SK-N-SH treated with all-trans-retinoic acid at 6 μM for 48 hours (cell line): ENCODE results near the gene AGT.

Source experiments
- ATAC-seq: fragments of 200-7000 bp; cut with Tn5 transposase; 3 replicates; pipeline ENCODE4 v1.9.1; 2020; ENCODE audit warnings: mild to moderate bottlenecking, moderate library complexity
- ARNTL ChIP-seq: fragments of 450-650 bp; formaldehyde crosslinking; IDR thresholded peaks from 2 replicates; pipeline ENCODE4 v1.5.0; 2020; ENCODE audit warnings: low read depth, mild to moderate bottlenecking, moderate library complexity, borderline replicate concordance
- BACH2 ChIP-seq: fragments of 250-450 bp; sonication (Bioruptor Pico); IDR thresholded peaks from 2 replicates; pipeline ENCODE4 v1.9.0; 2021; ENCODE audit warnings: mild to moderate bottlenecking, borderline replicate concordance
- CSDC2 ChIP-seq: fragments of 250-450 bp; sonication (Bioruptor Pico); IDR thresholded peaks from 2 replicates; pipeline ENCODE4 v1.5.0; 2020; ENCODE audit warnings: mild to moderate bottlenecking, moderate library complexity
- ESRRG ChIP-seq: fragments of 250-450 bp; sonication (Bioruptor Pico); IDR thresholded peaks from 2 replicates; pipeline ENCODE4 v1.6.1; 2021; ENCODE audit warnings: mild to moderate bottlenecking
- GLIS3 ChIP-seq: fragments of 250-450 bp; sonication (Bioruptor Pico); IDR thresholded peaks from 2 replicates; pipeline ENCODE4 v1.5.0; 2020; ENCODE audit warnings: mild to moderate bottlenecking, moderate library complexity
- ISL1 ChIP-seq: fragments of 250-450 bp; sonication (Bioruptor Pico); IDR thresholded peaks from 2 replicates; pipeline ENCODE4 v2.1.2; 2022; ENCODE audit warnings: mild to moderate bottlenecking, moderate library complexity
- OSR1 ChIP-seq: fragments of 250-450 bp; sonication (Bioruptor Pico); IDR thresholded peaks from 2 replicates; pipeline ENCODE4 v1.8.0; 2022; ENCODE audit warnings: moderate library complexity, mild to moderate bottlenecking, inconsistent platforms
- PPARA ChIP-seq: fragments of 250-450 bp; sonication (Bioruptor Pico); IDR thresholded peaks from 2 replicates; pipeline ENCODE4 v1.5.0; 2020; ENCODE audit warnings: mild to moderate bottlenecking, borderline replicate concordance
- RARB ChIP-seq: fragments of 250-450 bp; sonication (Bioruptor Pico); IDR thresholded peaks from 2 replicates; pipeline ENCODE4 v1.8.0; 2021; ENCODE audit warnings: mild to moderate bottlenecking, moderate library complexity
- SNAI2 ChIP-seq: fragments of 250-450 bp; sonication (Bioruptor Pico); IDR thresholded peaks from 2 replicates; pipeline ENCODE4 v1.5.0; 2020; ENCODE audit warnings: mild to moderate bottlenecking, moderate library complexity
- TCF4 ChIP-seq: fragments of 250-450 bp; sonication (Bioruptor Pico); IDR thresholded peaks from 2 replicates; pipeline ENCODE4 v1.8.0; 2021; ENCODE audit warnings: mild to moderate bottlenecking, moderate library complexity, borderline replicate concordance
- TOX ChIP-seq: fragments of 250-450 bp; sonication (Bioruptor Pico); IDR thresholded peaks from 2 replicates; pipeline ENCODE4 v1.8.0; 2021; ENCODE audit warnings: mild to moderate bottlenecking, moderate library complexity, borderline replicate concordance
- TSHZ2 ChIP-seq: fragments of 250-450 bp; sonication (Bioruptor Pico); IDR thresholded peaks from 2 replicates; pipeline ENCODE4 v1.5.0; 2020; ENCODE audit warnings: mild to moderate bottlenecking, moderate library complexity
- ZC3H10 ChIP-seq: fragments of 250-450 bp; sonication (Bioruptor Pico); IDR thresholded peaks from 2 replicates; pipeline ENCODE4 v1.5.1; 2021; ENCODE audit warnings: mild to moderate bottlenecking, moderate library complexity
- ZFP3 ChIP-seq: fragments of 250-450 bp; sonication (Bioruptor Pico); IDR thresholded peaks from 2 replicates; pipeline ENCODE4 v1.5.0; 2020; ENCODE audit warnings: mild to moderate bottlenecking, moderate library complexity
- ZNF565 ChIP-seq: fragments of 450-650 bp; formaldehyde crosslinking; conservative IDR thresholded peaks from 2 replicates; pipeline ENCODE4 v1.5.0; 2020; ENCODE audit warnings: low read depth, mild to moderate bottlenecking, moderate library complexity
- ZNF70 ChIP-seq: fragments of 450-650 bp; formaldehyde crosslinking; IDR thresholded peaks from 2 replicates; pipeline ENCODE4 v1.5.0; 2020; ENCODE audit warnings: mild to moderate bottlenecking, moderate library complexity
- ZNF8 ChIP-seq: fragments of 450-650 bp; formaldehyde crosslinking; IDR thresholded peaks from 2 replicates; pipeline ENCODE4 v1.5.0; 2020; ENCODE audit warnings: mild to moderate bottlenecking, moderate library complexity
- TF ChIP-seq, protein P1 (sequence below): fragments of 250-450 bp; sonication (Bioruptor Pico); IDR thresholded peaks from 2 replicates; pipeline ENCODE4 v1.8.0; 2020; ENCODE audit warnings: mild to moderate bottlenecking, moderate library complexity, borderline replicate concordance
- TF ChIP-seq, protein P2 (sequence below): fragments of 250-450 bp; sonication (Bioruptor Pico); IDR thresholded peaks from 2 replicates; pipeline ENCODE4 v1.5.1; 2021; ENCODE audit warnings: mild to moderate bottlenecking, moderate library complexity

The AGT gene

GRCh38 chr1:230753586-230754251 is 39.8 kb upstream of the AGT start:
- TF ChIP-seq PPARA (CRISPR knock-in tag) = no peak
- no peak for TF ChIP-seq RARB (CRISPR knock-in tag)
- TF ChIP-seq ZFP3 (CRISPR knock-in tag) = no peak
- TF ChIP-seq, protein P1, sequence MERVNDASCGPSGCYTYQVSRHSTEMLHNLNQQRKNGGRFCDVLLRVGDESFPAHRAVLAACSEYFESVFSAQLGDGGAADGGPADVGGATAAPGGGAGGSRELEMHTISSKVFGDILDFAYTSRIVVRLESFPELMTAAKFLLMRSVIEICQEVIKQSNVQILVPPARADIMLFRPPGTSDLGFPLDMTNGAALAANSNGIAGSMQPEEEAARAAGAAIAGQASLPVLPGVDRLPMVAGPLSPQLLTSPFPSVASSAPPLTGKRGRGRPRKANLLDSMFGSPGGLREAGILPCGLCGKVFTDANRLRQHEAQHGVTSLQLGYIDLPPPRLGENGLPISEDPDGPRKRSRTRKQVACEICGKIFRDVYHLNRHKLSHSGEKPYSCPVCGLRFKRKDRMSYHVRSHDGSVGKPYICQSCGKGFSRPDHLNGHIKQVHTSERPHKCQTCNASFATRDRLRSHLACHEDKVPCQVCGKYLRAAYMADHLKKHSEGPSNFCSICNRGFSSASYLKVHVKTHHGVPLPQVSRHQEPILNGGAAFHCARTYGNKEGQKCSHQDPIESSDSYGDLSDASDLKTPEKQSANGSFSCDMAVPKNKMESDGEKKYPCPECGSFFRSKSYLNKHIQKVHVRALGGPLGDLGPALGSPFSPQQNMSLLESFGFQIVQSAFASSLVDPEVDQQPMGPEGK (CRISPR knock-in tag) = no peak
- TF ChIP-seq ZNF70 = no peak
- no peak for TF ChIP-seq CSDC2 (CRISPR knock-in tag)
- no peak for TF ChIP-seq SNAI2 (CRISPR knock-in tag)
- no peak for TF ChIP-seq ZNF8 (CRISPR knock-in tag)
- TF ChIP-seq ESRRG (CRISPR knock-in tag) = no peak
- TF ChIP-seq BACH2 (CRISPR knock-in tag) = no peak
- TF ChIP-seq ZC3H10 (CRISPR knock-in tag) = no peak
- TF ChIP-seq GLIS3 = no peak
- no peak for TF ChIP-seq ARNTL (CRISPR knock-in tag)
- no peak for ATAC-seq

- no peak for ATAC-seq
- TF ChIP-seq ESRRG (CRISPR knock-in tag) (no peak), RARB (CRISPR knock-in tag) (no peak), ZNF8 (CRISPR knock-in tag) (no peak), OSR1 (no peak), TSHZ2 (CRISPR knock-in tag) (no peak), TOX (CRISPR knock-in tag) (no peak), TCF4 (CRISPR knock-in tag) (no peak), ARNTL (CRISPR knock-in tag) (no peak), PPARA (CRISPR knock-in tag) (no peak)
- TF ChIP-seq, protein P2, sequence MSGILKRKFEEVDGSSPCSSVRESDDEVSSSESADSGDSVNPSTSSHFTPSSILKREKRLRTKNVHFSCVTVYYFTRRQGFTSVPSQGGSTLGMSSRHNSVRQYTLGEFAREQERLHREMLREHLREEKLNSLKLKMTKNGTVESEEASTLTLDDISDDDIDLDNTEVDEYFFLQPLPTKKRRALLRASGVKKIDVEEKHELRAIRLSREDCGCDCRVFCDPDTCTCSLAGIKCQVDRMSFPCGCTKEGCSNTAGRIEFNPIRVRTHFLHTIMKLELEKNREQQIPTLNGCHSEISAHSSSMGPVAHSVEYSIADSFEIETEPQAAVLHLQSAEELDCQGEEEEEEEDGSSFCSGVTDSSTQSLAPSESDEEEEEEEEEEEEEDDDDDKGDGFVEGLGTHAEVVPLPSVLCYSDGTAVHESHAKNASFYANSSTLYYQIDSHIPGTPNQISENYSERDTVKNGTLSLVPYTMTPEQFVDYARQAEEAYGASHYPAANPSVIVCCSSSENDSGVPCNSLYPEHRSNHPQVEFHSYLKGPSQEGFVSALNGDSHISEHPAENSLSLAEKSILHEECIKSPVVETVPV = no peak
Measured at GRCh38 chr1:230753191-230753585, 39.3 kb upstream of the AGT start.

DNA sequence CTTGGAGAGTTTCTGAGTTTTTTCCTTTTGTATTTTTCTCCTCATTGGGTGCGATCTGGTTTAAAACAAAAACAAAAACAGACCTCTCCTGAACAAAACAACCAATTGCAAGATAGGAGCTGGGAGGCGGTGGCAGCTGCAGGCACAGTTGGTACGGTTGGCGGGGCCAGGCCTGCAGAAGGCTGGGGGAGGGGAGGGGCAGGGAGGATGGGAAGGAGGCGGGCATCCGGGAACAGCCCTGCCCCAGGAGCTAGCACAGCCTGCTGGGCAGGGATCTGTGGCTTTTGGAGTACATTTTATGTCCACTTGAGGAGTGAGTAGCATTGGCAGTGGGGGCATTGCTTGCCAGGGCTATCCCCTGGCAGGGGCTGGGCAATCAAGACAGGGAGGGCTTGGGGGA is 38.5 kb upstream of the AGT start:
- no peak for TF ChIP-seq ZNF565 (CRISPR knock-in tag)
- TF ChIP-seq TSHZ2 (CRISPR knock-in tag) = no peak
- no peak for TF ChIP-seq ISL1 (CRISPR knock-in tag)
- TF ChIP-seq, all 23 proteins: peak for 0
- ATAC-seq = no peak
